ENCODE results near the gene RIMKLA.

GRCh38 chr1:42422737-42423136 is 42.1 kb downstream of the RIMKLA start:
- no peak for TF ChIP-seq CTCF (IDR thresholded peaks at IDR 0.05; ENCODE audit: low read length)
- TF ChIP-seq EZH2 (IDR thresholded peaks at IDR 0.05; ENCODE audit: borderline replicate concordance, low read length), result no peak

Data from OCI-LY1 (cell line).